Dermis blood vessel endothelial cell (primary cell): ENCODE data around the gene ARL13B. TPM values are rescaled to one million over a fixed set of nuclear protein-coding genes. Genes with fewer than 3 reads are reported as not detected.
"Not testable (repeated sequence)": the region's sequence is repeated elsewhere in the genome, so short reads cannot be mapped to it uniquely, and the experiment has no call there.

Experiments
- DNase-seq: peaks from one replicate; pipeline ENCODE4 v3.0.0; 2010
- total RNA-seq: library from RNA; depleted of rRNA; stranded (reverse); fragments of >200 nt; gene quantifications from 2 replicates; pipeline ENCODE4 v1.2.3, GENCODE V29; 2014

The ARL13B gene
- total RNA-seq, 1 donor from 2014 or later: 12.3 TPM

DNA sequence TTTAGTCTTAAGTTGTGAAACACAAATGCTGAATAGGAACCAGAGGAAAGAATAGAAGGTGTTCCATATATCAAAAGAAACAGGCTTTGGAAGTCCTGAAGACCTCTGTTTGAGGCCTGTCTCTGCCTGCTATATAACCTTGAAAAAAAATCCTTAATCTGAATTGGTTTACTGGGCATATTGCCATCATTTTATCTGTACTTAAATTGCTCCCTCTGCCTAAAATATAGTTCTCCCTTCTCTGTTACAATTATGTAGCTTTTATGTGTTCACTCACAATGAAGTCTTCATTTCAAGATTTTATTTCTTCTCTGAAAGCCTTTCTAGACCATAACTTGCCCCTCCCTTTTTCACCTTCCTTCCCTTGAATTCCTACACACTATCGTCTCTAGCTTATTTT lies 21.2 kb downstream of the ARL13B start:
- no peak for DNase-seq

DNA sequence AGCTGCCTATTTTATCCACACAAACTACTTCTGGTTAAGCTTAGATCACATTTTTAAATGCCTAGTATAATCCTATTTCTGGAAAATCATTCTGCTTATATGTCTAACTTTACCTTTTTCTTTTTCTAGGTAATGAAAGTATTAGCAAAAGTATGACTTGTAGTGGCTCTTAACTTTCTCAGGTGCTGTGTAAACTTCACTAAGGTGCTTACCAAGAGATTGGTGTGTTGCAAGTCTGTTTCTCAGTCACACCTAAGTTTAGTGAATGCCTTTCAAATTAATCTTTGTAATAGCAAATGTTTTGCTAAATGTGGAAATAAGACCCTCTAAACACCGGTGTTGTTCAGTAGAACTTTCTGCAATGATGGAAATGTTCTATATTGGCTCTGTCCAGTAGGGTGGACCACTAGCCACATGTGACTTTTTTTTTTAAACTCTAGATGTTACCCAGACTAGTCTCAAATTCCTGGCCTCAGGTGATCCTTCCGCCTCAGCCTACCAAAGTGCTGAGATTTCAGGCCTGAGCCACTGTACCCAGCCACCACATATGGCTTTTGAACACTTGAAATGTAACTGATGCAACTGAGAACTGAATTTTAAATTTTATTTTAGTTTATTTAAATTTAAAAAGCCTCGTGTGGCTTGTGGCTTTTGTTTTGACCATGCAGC lies 22.0 kb downstream of the ARL13B start:
- no peak for DNase-seq

DNA sequence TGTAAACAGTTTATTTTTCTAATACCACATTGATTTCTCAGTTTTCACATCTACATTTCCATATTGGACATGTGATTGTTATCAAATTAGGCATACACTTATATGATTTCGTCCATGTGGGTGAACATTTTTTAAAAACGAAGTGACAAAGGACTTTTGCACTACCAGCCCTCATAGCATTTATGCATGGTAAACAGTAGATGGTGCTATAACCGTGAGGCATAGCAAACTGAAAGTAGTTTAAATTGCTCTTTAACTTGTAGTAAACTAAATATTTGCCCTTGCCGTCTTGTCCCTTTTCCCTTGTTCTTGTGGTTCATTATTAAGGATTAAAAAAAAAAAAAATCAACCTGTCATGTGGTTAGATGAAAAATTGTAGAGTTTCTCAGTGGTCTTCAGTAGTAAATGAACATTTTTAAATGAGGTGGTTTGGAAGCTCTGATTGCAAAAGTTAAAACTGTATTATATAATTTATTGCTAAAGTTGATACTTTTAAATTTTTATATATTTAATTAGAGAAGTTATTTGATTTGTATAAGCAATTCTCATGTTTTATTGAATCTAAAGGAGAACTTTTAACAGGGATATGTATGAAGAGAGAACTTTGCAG lies 24.5 kb downstream of the ARL13B start:
- DNase-seq: peak; percentile 81

DNA sequence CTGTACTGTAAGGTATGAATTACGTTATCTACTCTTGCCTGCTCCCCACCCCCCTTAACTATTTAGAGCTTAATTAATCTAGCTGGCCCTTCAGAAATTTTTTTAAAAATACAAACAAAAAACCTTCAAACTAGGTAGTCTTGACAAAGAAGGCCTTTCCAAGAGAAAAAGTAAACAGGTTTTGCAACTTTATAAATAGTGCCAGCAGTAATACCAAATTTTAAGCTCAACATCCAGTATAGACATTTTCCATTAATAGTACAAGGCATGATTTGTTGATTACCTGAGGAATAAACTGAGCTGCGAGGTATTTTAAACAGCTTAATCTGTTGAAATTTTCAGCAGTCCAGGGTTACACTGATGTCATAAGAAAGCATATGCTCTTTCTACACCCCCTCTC lies 28.3 kb downstream of the ARL13B start:
- DNase-seq: no peak

DNA sequence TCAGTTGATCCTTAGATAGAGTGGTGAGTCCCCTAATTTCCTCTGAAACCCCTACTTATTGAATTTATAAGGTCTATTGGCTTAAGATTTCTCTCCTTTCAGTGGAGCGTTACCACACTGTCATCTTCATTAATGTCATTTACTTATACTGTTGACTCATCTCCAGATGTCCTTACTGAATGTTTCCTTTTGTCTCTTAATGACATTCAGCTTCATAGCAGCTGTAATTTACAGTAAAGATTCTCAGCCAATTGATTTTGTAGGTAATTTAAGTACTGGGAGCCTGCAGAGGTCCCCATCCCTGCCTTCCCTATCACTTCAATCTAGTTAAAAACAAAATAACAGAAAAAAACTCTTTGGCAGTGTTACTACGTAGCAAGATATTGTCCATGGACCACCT lies 29.7 kb downstream of the ARL13B start:
- DNase-seq: no peak

DNA sequence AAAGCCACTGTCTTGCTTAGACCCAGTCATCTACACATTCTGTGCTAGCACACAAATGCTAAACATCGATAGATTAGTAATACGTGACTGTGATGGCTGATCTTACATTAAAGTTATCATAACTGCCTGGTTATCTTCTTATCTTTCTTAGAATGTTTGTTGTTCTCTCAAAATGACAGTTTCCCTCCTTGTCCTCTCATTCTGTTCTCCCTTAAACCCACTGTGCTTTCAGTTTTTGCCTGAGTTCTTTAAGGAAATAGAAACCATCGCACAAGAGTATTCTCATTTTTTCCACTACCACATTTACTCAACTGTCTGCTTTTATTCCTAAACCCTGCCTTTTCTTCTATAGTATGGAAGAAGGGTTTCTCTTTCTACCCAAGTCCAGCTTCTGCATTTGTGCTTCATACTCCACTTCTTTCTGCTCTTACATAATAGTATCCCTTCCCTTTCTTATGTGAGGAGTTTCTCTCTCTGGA lies 31.3 kb downstream of the ARL13B start:
- no peak for DNase-seq

DNA sequence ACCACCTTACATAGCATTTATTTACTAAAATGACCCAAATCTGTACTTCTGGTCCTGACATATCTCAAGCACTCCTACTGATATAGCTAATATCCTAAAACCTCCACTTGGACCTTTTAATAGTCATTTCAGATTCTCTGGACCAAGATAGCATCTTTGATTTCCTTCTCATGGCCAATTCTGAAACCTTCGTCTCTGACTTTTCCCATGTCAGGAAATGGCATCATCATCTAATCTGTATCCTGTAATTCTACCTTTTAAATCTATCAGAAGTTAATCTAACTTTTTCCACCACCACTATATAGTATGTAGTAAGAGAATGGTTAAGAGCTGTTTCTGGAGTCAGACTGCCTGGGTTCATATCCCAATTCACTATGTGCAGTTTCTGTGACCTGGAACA lies 32.2 kb downstream of the ARL13B start:
- no peak for DNase-seq

DNA sequence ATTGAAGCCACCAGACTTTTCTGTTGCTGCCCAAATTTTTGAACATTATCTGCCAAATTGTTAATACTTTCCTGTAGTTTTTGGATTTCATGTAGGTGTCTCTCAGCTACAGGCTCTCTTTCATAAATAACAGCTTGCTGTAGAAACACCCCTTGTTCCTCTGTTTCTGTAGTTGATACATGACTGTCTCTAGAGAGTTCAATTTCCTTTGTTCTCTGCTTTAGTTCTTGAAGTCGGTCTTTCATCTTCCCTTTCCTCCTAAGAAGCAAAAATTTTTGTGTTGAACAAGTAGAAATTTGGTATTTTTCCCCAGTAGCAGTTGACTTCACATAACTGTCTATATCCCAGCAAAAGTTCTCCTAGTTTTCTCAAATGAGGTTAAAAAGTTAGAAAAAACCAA lies 35.1 kb downstream of the ARL13B start:
- DNase-seq: no peak

DNA sequence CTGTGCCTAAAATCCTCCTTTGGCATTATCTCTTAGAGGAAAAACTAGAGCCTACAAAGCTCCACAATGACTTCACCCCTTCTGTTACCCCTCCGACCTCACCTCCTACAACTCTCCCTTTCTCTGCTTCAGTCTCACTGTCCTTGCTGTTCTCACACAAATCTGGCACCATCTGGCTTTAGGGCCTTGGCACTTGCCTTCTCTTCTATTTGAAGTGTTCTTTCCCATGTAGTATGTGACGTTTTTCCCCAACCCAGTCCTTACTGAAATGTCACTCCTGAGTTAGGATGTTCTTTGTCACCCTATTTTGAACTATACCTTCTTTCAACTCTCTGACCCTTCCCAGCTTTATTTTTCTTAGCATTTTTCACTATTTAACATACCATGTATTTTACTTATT lies 39.7 kb downstream of the ARL13B start:
- no peak for DNase-seq

DNA sequence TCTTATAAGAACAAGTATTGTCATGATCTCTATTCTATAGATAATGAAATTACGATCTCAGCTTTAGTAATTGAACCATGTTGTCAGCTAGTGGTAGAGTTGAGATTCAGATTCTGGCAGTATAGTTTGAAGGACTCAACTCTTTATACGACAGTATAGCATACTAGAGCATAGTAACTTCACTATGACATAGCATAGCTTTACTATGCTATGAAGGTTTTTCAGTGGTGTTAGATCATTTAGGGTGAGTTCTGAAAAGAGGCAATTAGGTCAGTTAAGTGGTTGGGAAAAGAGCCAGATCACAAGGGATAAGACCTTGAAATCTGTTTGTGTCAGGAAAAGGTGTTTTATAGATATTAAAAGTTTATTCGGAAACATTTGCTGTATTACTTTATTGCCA lies 40.3 kb downstream of the ARL13B start:
- DNase-seq: no peak

DNA sequence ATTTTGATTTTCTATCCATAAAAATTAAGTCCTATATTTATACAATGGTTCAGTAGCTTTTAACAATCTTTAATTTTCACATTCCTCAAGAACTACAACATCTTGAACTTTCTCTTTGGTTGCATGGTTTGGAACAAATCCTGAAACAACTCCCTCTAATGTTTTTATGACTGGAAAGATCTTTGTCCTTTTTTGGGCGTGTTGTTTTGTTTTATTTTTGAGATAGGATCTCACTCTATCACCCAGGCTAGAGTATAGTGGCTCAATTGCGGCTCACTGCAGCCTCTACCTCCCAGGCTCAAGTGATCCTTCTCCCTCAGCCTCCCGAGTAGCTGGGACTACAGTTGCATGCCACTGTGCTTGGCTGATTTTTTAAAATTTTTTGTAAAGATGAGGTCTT lies 44.4 kb downstream of the ARL13B start:
- DNase-seq: no peak

DNA sequence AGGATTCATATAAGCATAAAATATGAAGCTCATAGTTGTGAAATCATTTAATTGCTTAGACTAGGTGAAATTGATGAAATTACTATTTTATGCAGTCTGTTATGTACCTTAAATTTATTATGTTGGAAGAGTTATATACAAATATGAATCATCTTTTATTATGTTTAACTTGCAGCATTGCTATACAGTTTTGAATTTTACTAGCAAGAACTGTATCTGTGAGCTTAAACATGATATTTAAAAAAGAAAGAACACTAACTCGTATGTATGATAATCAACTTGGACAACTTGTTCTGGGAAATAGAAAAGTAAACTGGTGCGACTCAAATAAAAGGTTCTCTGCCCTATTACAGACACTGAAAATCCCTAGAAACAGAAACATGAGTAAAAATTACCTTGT lies 46.7 kb downstream of the ARL13B start:
- DNase-seq: no peak

DNA sequence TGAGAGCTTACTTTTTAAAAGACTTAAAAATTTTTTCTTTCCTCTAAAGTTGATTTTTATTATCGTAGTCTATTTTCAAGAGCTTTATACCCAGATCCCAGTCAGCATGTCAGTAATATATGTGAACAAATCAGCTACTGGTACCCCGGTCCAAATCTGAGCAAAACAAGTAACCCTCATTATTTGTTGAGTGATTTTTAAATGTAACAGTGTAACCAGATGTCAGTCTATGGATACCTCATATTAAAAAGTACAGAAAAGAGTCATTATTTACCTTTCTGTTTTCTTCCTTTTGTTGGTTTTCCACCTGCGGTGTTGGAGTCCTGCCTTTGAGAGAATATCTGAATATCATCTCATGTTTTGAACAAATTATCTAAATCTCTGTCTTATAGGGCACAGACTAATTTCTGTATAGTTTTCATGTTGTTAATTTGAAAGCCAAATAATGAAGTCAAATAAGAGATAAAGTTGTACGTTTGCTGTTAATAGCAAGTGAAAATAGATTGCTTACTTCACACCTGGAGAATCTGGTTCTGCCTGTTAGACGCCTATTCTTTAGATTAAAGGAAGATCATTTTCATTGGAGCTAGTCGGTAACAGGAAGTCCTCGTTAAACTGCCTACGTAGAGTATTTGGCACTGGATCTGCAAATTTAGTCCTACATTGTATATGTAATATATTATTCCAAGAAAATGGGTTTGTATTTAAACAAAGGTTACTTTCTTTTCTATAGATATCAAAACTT lies 48.3 kb downstream of the ARL13B start, which contains the start of gene STX19:
TSS of gene STX19 (minus strand) at position 505 of the 745 bp plus-strand sequence. CDS start 13,328 bp downstream, outside the sequence.
- DNase-seq: peak; percentile 12

DNA sequence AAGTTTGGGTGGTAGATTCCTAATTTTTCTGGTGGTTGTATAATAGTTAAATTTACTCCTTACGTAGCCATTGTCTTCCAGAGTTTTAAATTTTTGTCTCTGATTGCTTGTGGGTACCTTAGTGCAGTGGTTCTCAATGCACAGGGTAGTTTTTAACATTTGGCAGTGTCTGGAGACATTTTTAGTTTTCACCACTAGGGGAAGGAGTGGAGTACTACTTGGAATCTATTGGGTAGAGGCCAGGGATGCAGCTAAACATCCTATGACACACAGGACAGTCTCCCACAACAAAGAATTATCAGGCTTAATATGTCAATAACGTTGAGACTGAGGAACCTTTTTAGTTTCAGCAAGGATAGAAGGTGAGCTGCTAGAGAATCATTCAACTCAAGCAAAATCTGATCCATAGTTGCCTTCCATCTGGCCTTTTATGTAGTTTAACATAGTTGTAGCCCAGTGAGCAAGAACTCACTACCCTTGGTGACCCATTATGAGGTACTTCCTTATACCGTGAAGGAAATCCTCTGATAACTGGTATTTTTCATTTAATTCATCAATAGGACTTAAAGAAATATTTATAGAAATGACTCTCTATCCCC lies 57.1 kb downstream of the ARL13B start:
- DNase-seq: peak; percentile 42

DNA sequence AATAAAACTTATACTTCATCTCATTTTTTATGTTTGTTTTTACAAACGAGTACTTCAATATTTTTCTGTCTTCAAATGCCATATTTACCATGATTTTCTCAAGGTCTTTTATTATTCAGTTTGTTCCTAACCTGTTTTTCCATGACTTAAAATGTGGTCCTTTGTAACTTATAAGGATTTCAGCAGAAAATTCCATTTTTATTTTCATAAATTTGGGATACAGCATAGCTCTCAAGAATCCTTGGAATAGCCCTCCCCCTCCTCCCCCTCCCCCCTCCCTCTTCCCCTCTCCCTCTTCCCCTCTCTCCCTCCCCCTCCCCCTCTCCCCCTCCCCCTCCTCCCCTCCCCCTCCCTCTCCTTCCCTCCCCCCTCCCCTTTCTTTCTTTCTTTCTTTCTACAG lies 63.3 kb downstream of the ARL13B start:
- DNase-seq: no peak

DNA sequence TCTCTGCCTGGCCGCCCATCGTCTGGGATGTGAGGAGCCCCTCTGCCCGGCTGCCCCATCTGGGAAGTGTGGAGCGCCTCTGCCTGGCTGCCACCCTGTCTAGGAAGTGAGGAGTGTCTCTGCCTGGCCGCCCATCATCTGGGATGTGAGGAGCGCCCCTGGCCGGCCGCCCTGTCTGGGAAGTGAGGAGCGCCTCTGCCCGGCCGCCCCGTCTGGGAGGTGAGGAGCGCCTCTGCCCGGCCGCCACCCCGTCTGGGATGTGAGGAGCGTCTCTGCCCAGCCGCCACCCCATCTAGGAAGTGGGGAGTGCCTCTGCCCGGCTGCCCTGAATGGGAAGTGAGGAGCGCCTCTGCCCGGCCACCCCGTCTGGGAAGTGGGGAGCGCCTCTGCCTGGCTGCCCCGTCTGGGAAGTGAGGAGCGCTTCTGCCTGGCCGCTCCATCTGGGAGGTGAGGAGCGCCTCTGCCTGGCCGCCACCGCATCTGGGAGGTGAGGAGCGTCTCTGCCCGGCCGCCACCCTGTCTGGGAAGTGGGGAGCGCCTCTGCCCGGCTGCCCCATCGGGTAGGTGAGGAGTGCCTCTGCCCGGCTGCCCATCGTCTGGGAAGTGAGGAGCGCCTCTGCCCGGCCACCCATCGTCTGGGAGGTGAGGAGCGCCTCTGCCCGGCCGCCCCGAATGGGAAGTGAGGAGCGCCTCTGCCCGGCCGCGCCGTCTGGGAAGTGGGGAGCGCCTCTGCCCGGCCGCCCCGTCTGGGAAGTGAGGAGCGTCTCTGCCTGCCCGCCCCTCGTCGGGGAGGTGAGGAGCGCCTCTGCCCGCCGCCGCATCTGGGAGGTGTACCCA lies 64.4 kb downstream of the ARL13B start:
- DNase-seq: not testable (repeated sequence)

DNA sequence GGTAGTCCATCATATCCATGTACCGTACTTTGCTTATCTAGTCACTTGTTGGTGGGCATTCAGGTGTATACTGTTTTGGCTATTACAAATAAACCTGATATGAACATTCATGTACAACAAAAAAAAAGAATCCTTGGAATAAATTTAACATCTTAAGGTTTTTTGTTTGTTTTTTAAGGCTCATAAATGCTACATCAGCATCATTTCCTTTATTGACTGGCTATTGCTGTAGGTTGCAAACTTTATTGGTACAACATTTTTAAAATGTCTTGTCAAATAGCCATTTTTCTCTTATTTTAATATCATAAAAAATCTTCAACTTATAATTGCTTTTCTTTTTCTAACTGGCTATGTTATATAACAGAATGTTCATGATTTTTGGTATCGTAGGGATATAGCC lies 66.6 kb downstream of the ARL13B start:
- DNase-seq: no peak

DNA sequence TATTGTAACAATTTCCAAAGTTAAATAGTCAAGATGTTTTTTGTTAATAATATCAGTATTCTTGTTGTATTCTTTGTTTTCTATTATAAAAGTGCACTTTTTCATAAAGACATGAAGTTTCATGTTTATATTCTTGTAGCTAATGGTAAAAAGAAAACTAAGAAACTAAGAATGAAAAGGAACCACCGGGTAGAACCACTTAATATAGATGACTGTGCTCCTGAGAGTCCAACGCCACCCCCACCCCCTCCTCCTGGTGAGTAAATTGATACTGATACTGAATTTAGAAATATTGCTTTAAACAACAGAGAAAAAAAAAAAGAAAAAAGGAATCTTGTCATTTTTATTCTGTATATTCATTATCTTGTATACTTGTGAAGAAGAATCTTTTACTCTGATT lies 69.3 kb downstream of the ARL13B start:
- DNase-seq: no peak

DNA sequence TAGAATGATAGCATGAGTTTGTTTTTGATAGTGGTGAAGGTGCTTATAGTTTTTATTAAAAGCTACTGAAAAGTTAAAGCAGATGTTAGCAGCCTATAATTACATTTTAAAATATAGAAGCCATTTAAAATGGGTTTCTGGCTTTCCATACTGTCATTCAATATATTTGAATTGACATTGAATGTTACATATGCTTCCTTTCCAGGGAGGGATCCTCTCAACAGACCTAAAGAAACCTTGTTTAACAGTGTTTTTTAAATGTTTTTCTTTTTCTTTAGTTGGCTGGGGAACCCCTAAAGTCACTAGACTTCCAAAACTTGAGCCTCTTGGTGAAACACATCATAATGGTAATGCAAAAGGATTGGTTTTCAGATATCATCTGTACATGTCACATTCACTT lies 70.6 kb downstream of the ARL13B start:
- DNase-seq: no peak

DNA sequence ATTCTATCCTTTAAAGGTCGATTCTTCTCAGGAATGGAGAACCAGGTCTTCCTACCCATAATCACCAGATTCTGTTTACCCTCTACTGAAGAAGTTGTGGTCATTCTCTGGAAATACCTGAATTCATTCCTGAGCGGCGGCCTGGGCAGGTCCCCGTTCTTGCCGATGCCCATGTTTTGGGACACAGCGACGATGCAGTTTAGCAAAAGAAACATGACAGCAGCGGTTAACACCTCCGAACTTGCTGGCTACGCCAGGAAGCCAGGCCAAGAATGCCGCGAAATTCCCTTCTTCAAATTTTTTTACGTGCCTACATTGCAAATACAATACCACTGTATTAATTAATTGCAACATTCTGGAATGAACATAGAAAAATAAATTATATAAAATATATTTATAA lies 81.3 kb downstream of the ARL13B start:
- no peak for DNase-seq

DNA sequence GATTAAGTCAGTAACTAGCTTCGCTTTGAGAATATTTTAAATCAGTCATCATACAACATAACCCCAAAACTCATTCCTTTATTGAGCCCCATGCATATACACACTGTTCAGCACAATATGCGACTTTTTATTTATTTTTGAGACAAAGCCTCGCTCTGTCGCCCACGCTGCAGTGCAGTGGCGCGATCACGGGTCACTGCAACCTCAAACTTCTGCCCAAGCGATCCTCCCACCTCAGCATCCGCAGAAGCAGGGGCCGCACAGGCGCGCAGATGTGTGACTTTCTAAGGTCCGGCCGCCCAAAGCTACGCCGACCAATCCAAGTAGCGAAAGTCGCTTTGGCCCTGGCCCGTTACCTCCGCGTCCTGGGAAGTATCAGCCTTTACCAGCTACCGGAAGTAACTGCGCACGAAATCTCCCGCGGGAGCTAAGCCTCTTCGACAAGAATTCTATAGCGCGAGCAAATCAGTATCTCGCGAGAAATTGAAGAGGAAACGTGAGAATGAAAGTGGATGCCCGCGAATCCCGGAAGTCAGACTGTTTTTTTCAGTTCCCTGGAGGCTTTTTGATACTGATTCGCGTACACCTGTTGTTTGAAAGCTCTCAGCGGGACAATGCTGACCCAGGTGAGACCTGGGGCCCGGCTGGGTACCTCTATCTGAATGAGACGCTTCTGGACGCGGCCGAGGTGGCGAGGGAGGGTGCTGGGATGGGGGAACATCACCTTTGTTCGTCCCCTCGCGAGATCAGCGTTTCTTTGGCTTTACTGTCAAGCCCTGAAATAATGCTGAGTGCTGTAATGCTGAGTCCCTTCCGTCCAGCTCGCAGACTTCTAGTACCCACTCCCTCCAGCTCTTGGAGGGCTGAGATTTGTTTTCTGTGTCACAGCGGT lies 82.8 kb downstream of the ARL13B start, which contains the start of the genes DHFR2 and NSUN3:
TSS of gene DHFR2 (minus strand) at position 404 of the 892 bp plus-strand sequence. CDS start 1,405 bp downstream, outside the sequence.
TSS of gene NSUN3 (plus strand) at position 549 of the 892 bp plus-strand sequence. CDS start at position 615, 66 bp downstream.
- peak; percentile 99 for DNase-seq
